Astrocyte (in vitro differentiated cells and primary cell): ENCODE results near the gene NUDT13. TPM values are rescaled to one million over a fixed set of nuclear protein-coding genes. Genes with fewer than 3 reads are reported as not detected.
"Not testable (repeated sequence)": the region's sequence is repeated elsewhere in the genome, so short reads cannot be mapped to it uniquely, and the experiment has no call there.

ENCODE experiments used
- DNase-seq: peaks from one replicate; pipeline ENCODE4 v3.0.0-alpha.2; 2010; ENCODE audit warnings: low read depth
- FAIRE-seq: peaks from 2 replicates; lab custom pipeline; 2011; peaks lifted over from hg19 to GRCh38; lab: Jason Lieb, UNC
- H2AFZ ChIP-seq: 2 replicates; pipeline ENCODE4 v1.6.0; 2012; ENCODE audit warnings: low read depth, low read length, inconsistent platforms
- H3K27ac ChIP-seq: 2 replicates; pipeline ENCODE4 v1.5.1; 2011; ENCODE audit warnings: low read depth, low read length, inconsistent platforms
- H3K27me3 ChIP-seq: 2 replicates; pipeline ENCODE4 v1.6.0; 2011; ENCODE audit warnings: low read length, inconsistent platforms; ENCODE audit not compliant: insufficient read depth
- H3K36me3 ChIP-seq: 2 replicates; pipeline ENCODE4 v1.5.1; 2011; ENCODE audit warnings: low read length, inconsistent platforms; ENCODE audit not compliant: insufficient read depth
- H3K4me1 ChIP-seq: 2 replicates; pipeline ENCODE4 v1.5.1; 2011; ENCODE audit warnings: low read length, inconsistent platforms; ENCODE audit not compliant: insufficient read depth
- H3K4me2 ChIP-seq: 2 replicates; pipeline ENCODE4 v1.6.0; 2012; ENCODE audit warnings: low read length, inconsistent platforms
- H3K4me3 ChIP-seq: 2 replicates; pipeline ENCODE4 v1.5.1; 2011; ENCODE audit warnings: low read depth, mild to moderate bottlenecking, low read length, inconsistent platforms; ENCODE audit not compliant: insufficient read depth
- H3K79me2 ChIP-seq: 2 replicates; pipeline ENCODE4 v1.6.0; 2012; ENCODE audit warnings: mild to moderate bottlenecking, low read length, inconsistent platforms; ENCODE audit not compliant: insufficient read depth
- H3K9ac ChIP-seq: 2 replicates; pipeline ENCODE4 v1.6.0; 2012; ENCODE audit warnings: mild to moderate bottlenecking, low read length, inconsistent platforms
- H3K9me3 ChIP-seq: 2 replicates; pipeline ENCODE4 v1.5.1; 2012; ENCODE audit warnings: low read depth, mild to moderate bottlenecking, low read length, inconsistent platforms; ENCODE audit not compliant: insufficient read depth
- H4K20me1 ChIP-seq: 2 replicates; pipeline ENCODE4 v1.6.0; 2012; ENCODE audit warnings: low read length, inconsistent platforms; ENCODE audit not compliant: insufficient read depth
- H3K27ac Mint-ChIP-seq: one replicate; pipeline ENCODE4 v1.8.0; 2021; ENCODE audit warnings: mild to moderate bottlenecking, mixed read lengths; ENCODE audit not compliant: unreplicated experiment
- H3K27me3 Mint-ChIP-seq: one replicate; pipeline ENCODE4 v1.8.0; 2021; ENCODE audit warnings: low read depth, mixed read lengths; ENCODE audit not compliant: unreplicated experiment
- H3K36me3 Mint-ChIP-seq: one replicate; pipeline ENCODE4 v1.8.0; 2021; ENCODE audit warnings: low read depth, mixed read lengths; ENCODE audit not compliant: unreplicated experiment
- H3K4me1 Mint-ChIP-seq: one replicate; pipeline ENCODE4 v1.8.0; 2021; ENCODE audit warnings: low read depth, mixed read lengths; ENCODE audit not compliant: unreplicated experiment
- H3K4me3 Mint-ChIP-seq: one replicate; pipeline ENCODE4 v1.8.0; 2021; ENCODE audit warnings: mild to moderate bottlenecking, moderate library complexity, mixed read lengths; ENCODE audit not compliant: unreplicated experiment
- H3K9me3 Mint-ChIP-seq: one replicate; pipeline ENCODE4 v1.8.0; 2021; ENCODE audit warnings: mild to moderate bottlenecking, mixed read lengths; ENCODE audit not compliant: unreplicated experiment
- CTCF ChIP-seq: IDR thresholded peaks from 2 replicates; pipeline ENCODE4 v1.5.1; 2011; ENCODE audit warnings: low read depth, mild to moderate bottlenecking, inconsistent platforms, low read length, moderate library complexity; ENCODE audit not compliant: insufficient read depth
- EZH2 ChIP-seq: IDR thresholded peaks from 2 replicates; pipeline ENCODE4 v1.6.1; 2012; ENCODE audit warnings: mild to moderate bottlenecking, low read length, inconsistent platforms; ENCODE audit not compliant: insufficient read depth
- total RNA-seq: library from RNA; stranded (reverse); gene quantifications from 2 replicates; pipeline ENCODE4 v1.2.1, GENCODE V29; 2021

NUDT13 gene
- total RNA-seq, 1 donor from 2014 or later, result 2.4 TPM

- Histone ChIP-seq H3K9me3 (no peaks in the 10 kb centered on the region), H4K20me1 (no peaks in the 10 kb centered on the region), H3K9ac (no peak overlapping the region), H3K4me2 (no peak overlapping the region), H3K79me2 (no peaks in the 10 kb centered on the region), H3K4me1 (peaks cover 2% of the 10 kb centered on the region), H3K36me3 (no peaks in the 10 kb centered on the region), H3K4me3 (no peak overlapping the region), H2AFZ (no peak overlapping the region), H3K27me3 (no peaks in the 10 kb centered on the region), H3K27ac (no peak overlapping the region)
- H3K4me1 Mint-ChIP-seq, result peaks cover 2% of the 10 kb centered on the region
- no peak overlapping the region for H3K4me3 Mint-ChIP-seq
- peaks cover 6% of the 10 kb centered on the region for H3K36me3 Mint-ChIP-seq
- no peak overlapping the region for H3K27ac Mint-ChIP-seq
- H3K9me3 Mint-ChIP-seq, result peaks cover 3% of the 10 kb centered on the region
- TF ChIP-seq EZH2 (no peak), CTCF (no peak)
- DNase-seq (no peak), FAIRE-seq (no peak)
- no peaks in the 10 kb centered on the region for H3K27me3 Mint-ChIP-seq
Observed at GRCh38 chr10:73106301-73106700, 4.0 kb upstream of the NUDT13 start.

GRCh38 chr10:73109248-73109652, 1.0 kb upstream of the NUDT13 start:
- not testable (repeated sequence) for H3K36me3 ChIP-seq, H3K27me3 Mint-ChIP-seq, H3K27me3 ChIP-seq, H3K27ac Mint-ChIP-seq, H3K4me3 Mint-ChIP-seq, FAIRE-seq, H3K27ac ChIP-seq, H3K9me3 ChIP-seq, DNase-seq, H3K4me1 Mint-ChIP-seq, H3K4me2 ChIP-seq, H4K20me1 ChIP-seq, H3K4me3 ChIP-seq, H3K9ac ChIP-seq, H3K4me1 ChIP-seq, H3K9me3 Mint-ChIP-seq, H3K79me2 ChIP-seq, H2AFZ ChIP-seq, H3K36me3 Mint-ChIP-seq

GRCh38 chr10:73112032-73112431, 1.8 kb downstream of the NUDT13 start:
- peak overlapping the region; percentile 91 for H3K27ac ChIP-seq
- H3K9ac ChIP-seq, H3K4me1 ChIP-seq, H3K4me3 Mint-ChIP-seq, H4K20me1 ChIP-seq, H3K27me3 Mint-ChIP-seq, H3K9me3 Mint-ChIP-seq, H3K4me1 Mint-ChIP-seq, H3K36me3 ChIP-seq, H3K27ac Mint-ChIP-seq, H3K36me3 Mint-ChIP-seq, H3K4me2 ChIP-seq, FAIRE-seq, H3K4me3 ChIP-seq, H2AFZ ChIP-seq, DNase-seq, H3K27me3 ChIP-seq, H3K79me2 ChIP-seq, H3K9me3 ChIP-seq: not testable (repeated sequence)

GRCh38 chr10:73113551-73113950, 3.3 kb downstream of the NUDT13 start:
- no peak overlapping the region for H3K27ac Mint-ChIP-seq
- H3K4me2 ChIP-seq, result no peak overlapping the region
- H3K4me3 Mint-ChIP-seq, result no peak overlapping the region

More at GRCh38 chr10:73113551-73113950, 3.3 kb downstream of the NUDT13 start:
- TF ChIP-seq CTCF (no peak), EZH2 (no peak)
- no peaks in the 10 kb centered on the region for H3K79me2 ChIP-seq
- FAIRE-seq, result no peak
- Mint-ChIP-seq H3K9me3 (peaks cover 3% of the 10 kb centered on the region), H3K4me1 (peaks cover 12% of the 10 kb centered on the region), H3K36me3 (peaks cover 5% of the 10 kb centered on the region), H3K27me3 (no peaks in the 10 kb centered on the region)
- peaks cover 14% of the 10 kb centered on the region for H3K4me1 ChIP-seq
- H2AFZ ChIP-seq, result no peak overlapping the region
- H3K9me3 ChIP-seq, result no peaks in the 10 kb centered on the region
- H4K20me1 ChIP-seq, result peaks cover 5% of the 10 kb centered on the region
- no peak overlapping the region for H3K4me3 ChIP-seq
- no peak overlapping the region for H3K9ac ChIP-seq
- H3K27ac ChIP-seq, result no peak overlapping the region
- DNase-seq, result no peak
- no peaks in the 10 kb centered on the region for H3K27me3 ChIP-seq
- H3K36me3 ChIP-seq, result no peaks in the 10 kb centered on the region
